ENCODE results near the gene HOXD3.

HOXD3 gene

DNA sequence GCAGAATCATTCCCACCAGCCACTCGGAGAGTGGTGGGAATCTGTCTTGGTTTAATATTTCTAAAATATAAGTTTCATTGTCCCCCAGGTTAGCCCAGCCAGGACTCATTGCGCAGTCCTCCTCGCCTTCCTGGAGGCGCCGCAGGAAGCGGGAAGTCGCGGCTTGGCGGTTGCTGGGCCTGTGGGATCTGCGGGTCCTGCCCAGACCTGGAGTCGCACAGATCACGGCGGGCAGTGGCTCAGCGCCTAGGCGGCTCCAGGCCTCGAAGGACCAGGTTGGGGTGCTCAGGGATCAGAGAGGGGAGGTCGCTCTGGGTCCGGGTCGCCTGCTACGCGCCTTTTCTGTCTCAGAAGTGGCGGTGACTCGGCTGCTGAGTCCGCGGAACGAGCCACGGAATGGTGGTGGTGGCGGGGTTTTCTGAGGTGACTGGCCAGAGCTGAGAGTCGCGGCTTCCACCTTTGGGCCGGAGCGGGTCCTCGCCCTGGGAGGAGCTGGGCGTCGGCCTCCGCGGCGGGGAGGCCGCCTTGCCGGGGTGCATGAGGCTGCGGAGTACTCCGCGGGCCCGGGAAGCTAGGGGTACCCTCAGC lies 2.6 kb downstream of the HOXD3 start:
- ChIA-PET POLR2A (ENCODE audit: low non-redundant PET) (no interaction called here), CTCF (no interaction called here)
- no peak for DNase-seq (ENCODE audit: low spot score)
- no peak overlapping the region for H3K27ac ChIP-seq
- TF ChIP-seq, protein P1, sequence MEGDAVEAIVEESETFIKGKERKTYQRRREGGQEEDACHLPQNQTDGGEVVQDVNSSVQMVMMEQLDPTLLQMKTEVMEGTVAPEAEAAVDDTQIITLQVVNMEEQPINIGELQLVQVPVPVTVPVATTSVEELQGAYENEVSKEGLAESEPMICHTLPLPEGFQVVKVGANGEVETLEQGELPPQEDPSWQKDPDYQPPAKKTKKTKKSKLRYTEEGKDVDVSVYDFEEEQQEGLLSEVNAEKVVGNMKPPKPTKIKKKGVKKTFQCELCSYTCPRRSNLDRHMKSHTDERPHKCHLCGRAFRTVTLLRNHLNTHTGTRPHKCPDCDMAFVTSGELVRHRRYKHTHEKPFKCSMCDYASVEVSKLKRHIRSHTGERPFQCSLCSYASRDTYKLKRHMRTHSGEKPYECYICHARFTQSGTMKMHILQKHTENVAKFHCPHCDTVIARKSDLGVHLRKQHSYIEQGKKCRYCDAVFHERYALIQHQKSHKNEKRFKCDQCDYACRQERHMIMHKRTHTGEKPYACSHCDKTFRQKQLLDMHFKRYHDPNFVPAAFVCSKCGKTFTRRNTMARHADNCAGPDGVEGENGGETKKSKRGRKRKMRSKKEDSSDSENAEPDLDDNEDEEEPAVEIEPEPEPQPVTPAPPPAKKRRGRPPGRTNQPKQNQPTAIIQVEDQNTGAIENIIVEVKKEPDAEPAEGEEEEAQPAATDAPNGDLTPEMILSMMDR (conservative IDR thresholded peaks at IDR 0.05; ENCODE audit: low read depth): no peak

DNA sequence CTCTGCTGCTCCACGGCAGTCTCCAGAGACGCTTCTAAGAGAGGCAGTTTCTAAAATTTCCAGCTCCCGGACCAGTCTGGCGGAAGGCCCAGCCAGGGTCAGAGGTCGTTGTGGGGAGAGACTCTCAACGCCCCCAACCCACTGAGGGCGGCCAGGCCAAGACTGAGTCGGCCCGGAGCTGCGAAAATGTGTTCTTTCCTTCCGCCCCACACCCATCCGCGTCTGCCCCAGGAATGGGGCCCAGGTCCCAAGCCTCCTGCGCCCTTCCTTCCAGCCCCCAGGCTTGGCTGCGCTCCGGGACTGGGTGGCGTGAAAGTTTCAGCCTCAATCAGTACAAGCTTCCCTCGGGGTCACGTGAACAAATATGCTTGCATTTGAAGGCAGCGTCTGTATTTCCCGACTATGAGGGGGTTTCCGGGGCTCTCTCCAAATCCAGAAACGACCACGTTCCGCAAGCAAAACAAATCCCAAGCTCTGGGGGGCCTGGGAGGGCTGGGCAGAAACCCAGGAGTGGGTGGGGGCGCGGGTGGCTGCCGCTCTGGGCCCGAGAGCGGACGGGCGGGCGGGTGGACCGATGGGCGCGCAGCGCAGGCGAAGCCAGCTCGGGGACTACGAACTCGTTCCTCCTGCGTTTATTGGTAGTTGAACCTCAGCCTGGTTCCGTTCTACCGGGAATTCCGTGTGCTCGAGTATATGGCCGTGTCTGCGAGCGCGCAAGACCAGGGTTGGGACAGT lies 3.3 kb downstream of the HOXD3 start:
- no peak for DNase-seq (ENCODE audit: low spot score)
- TF ChIP-seq, protein P1 (conservative IDR thresholded peaks at IDR 0.05; ENCODE audit: low read depth): no peak

GRCh38 chr2:176160986-176161824 lies 4.1 kb downstream of the HOXD3 start:
- ChIA-PET POLR2A (ENCODE audit: low non-redundant PET) (no interaction called here), CTCF (interaction anchor here (0.5 to 2.2 kb wide), 6 partner anchors 17 to 713 kb away, joined by 3 to 10 read pairs (median 4); no protein-coding TSS in a partner anchor)
- no peak overlapping the region for H3K27ac ChIP-seq
- no peak for DNase-seq (ENCODE audit: low spot score)
- TF ChIP-seq, protein P1 (conservative IDR thresholded peaks at IDR 0.05; ENCODE audit: low read depth): no peak

More for the DNA sequence above, 3.3 kb downstream of the HOXD3 start:
- H3K27ac ChIP-seq: no peak overlapping the region
- ChIA-PET CTCF (interaction anchor here (0.6 to 2.2 kb wide), 2 partner anchors 20 to 525 kb away, joined by 3 to 10 read pairs; no protein-coding TSS in a partner anchor), POLR2A (ENCODE audit: low non-redundant PET) (no interaction called here)

- POLR2A ChIA-PET (ENCODE audit: low non-redundant PET): no interaction called here
- TF ChIP-seq, protein P1 (conservative IDR thresholded peaks at IDR 0.05; ENCODE audit: low read depth): no peak
- CTCF ChIA-PET: interaction anchor here (0.6 to 2.2 kb wide), 7 partner anchors 18 to 712 kb away, joined by 3 to 10 read pairs (median 3); no protein-coding TSS in a partner anchor
- H3K27ac ChIP-seq: no peak overlapping the region
- no peak for DNase-seq (ENCODE audit: low spot score)
Measured at GRCh38 chr2:176161825-176162626, 4.9 kb downstream of the HOXD3 start.

- DNase-seq (ENCODE audit: low spot score): no peak
- ChIA-PET CTCF (interaction anchor here (0.6 to 2.2 kb wide), 3 partner anchors 22 to 233 kb away, joined by 3 to 10 read pairs (median 3); no protein-coding TSS in a partner anchor), POLR2A (ENCODE audit: low non-redundant PET) (no interaction called here)
- H3K27ac ChIP-seq: no peak overlapping the region
- TF ChIP-seq, protein P1 (conservative IDR thresholded peaks at IDR 0.05; ENCODE audit: low read depth): no peak
Measured at GRCh38 chr2:176162911-176163671, 6.0 kb downstream of the HOXD3 start.

All from RWPE1 (cell line).